HFFc6 (cell line): ENCODE measurements around the gene ALG2. TPM values are rescaled to one million over a fixed set of nuclear protein-coding genes. Genes with fewer than 3 reads are reported as not detected.

Experiments used
- DNase-seq: peaks from one replicate; pipeline ENCODE4 v3.0.0-alpha.2; 2018
- H3K27ac Mint-ChIP-seq: 2 replicates; pipeline ENCODE4 v1.8.0; 2020; ENCODE audit warnings: mild to moderate bottlenecking, mixed read lengths
- H3K27me3 Mint-ChIP-seq: 2 replicates; pipeline ENCODE4 v1.8.0; 2021; ENCODE audit warnings: mild to moderate bottlenecking, moderate library complexity, mixed read lengths; ENCODE audit not compliant: insufficient read depth
- H3K36me3 Mint-ChIP-seq: 2 replicates; pipeline ENCODE4 v1.8.0; 2021; ENCODE audit warnings: low read depth, mixed read lengths
- H3K4me1 Mint-ChIP-seq: 2 replicates; pipeline ENCODE4 v1.8.0; 2020; ENCODE audit warnings: low read depth, mixed read lengths
- H3K4me3 Mint-ChIP-seq: 2 replicates; pipeline ENCODE4 v1.8.0; 2020; ENCODE audit warnings: mild to moderate bottlenecking, moderate library complexity, mixed read lengths
- H3K9me3 Mint-ChIP-seq: 2 replicates; pipeline ENCODE4 v1.8.0; 2020; ENCODE audit warnings: mild to moderate bottlenecking, mixed read lengths
- long read RNA-seq: library from polyadenylated mRNA; unstranded; transcript quantifications from one replicate; pipeline ENCODE4 v2.0.0, GENCODE V29; 2019
- total RNA-seq, 6 experiments: library from RNA; stranded (reverse); fragmentation: NEBNext Ultra II Directional; extraction: Animal tissue kit (Norgen Biotek cat#: 25700); gene quantifications; 2 replicates in 1 of 6; 3 replicates in 5 of 6; pipeline ENCODE4 v1.2.3, GENCODE V29; 2021
- TF ChIP-seq, protein P1 (sequence below): fragments of 200-600 bp; sonication (generic); IDR thresholded peaks from 2 replicates; pipeline ENCODE4 v1.5.0; 2021; ENCODE audit warnings: antibody characterized with exemption, mild to moderate bottlenecking

The ALG2 gene, protein sequence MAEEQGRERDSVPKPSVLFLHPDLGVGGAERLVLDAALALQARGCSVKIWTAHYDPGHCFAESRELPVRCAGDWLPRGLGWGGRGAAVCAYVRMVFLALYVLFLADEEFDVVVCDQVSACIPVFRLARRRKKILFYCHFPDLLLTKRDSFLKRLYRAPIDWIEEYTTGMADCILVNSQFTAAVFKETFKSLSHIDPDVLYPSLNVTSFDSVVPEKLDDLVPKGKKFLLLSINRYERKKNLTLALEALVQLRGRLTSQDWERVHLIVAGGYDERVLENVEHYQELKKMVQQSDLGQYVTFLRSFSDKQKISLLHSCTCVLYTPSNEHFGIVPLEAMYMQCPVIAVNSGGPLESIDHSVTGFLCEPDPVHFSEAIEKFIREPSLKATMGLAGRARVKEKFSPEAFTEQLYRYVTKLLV
- 10 to 100 TPM; 30.4 to 42.2 (median 38.3) TPM for total RNA-seq
- long read RNA-seq, transcript ALG2-203 (2 exons, 1,880 nt), result major isoform, 60 of 70 reads
- long read RNA-seq, transcript ALG2-201 (3 exons, 2,966 nt), result minor isoform, 9 of 70 reads
- long read RNA-seq, partial matches to known transcripts, result 0 of 70 reads
- long read RNA-seq, other reads (novel, unspliced or antisense), result 1 of 70 reads

DNA sequence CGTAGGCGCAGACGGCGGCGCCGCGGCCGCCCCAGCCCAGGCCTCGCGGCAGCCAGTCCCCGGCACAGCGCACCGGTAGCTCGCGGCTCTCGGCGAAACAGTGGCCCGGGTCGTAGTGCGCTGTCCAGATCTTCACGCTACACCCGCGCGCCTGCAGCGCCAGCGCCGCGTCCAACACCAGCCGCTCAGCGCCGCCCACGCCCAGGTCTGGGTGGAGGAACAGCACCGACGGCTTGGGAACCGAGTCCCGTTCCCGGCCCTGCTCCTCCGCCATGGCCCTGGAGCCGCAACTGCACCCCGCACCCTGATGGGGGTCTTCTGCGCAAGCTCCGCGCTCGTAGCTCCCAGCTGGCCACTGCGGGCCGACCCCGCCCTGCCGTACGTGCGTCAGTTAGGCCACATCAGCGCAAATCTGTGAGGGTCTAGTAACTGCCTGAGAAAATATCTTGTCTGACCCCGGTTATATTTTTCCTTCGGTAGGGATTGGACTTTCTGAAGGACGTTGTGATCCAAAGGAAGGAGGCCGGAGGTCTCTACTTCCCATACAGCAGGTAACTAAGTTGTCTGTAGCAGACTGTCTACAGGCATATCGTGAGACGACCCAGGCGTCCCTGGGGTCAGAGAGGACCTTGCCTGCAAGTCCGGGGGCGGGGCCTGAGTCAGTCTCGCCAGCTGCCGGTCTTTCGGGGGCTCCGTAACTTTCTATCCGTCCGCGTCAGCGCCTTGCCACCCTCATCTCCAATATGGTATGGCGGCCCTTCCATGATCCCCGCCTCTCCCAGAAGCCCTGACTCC is at the start of gene ALG2, which contains the start of gene SEC61B:
TSS of gene ALG2 (minus strand) at position 322 of the 795 bp plus-strand sequence. CDS start at position 274, 48 bp downstream.
TSS of gene SEC61B (plus strand) at position 662 of the 795 bp plus-strand sequence. CDS start at position 744, 82 bp downstream.
- Mint-ChIP-seq H3K9me3 (no peaks in the 10 kb centered on the region), H3K4me1 (peaks cover 50% of the 10 kb centered on the region), H3K27me3 (no peaks in the 10 kb centered on the region; the same call in 1 of the 2 replicates), H3K4me3 (peak within 1 kb of the TSS; percentile 100), H3K36me3 (peaks cover 47% of the 10 kb centered on the region), H3K27ac (peak within 1 kb of the TSS; percentile 100)
- peak; percentile 90 for DNase-seq
- TF ChIP-seq, protein P1, sequence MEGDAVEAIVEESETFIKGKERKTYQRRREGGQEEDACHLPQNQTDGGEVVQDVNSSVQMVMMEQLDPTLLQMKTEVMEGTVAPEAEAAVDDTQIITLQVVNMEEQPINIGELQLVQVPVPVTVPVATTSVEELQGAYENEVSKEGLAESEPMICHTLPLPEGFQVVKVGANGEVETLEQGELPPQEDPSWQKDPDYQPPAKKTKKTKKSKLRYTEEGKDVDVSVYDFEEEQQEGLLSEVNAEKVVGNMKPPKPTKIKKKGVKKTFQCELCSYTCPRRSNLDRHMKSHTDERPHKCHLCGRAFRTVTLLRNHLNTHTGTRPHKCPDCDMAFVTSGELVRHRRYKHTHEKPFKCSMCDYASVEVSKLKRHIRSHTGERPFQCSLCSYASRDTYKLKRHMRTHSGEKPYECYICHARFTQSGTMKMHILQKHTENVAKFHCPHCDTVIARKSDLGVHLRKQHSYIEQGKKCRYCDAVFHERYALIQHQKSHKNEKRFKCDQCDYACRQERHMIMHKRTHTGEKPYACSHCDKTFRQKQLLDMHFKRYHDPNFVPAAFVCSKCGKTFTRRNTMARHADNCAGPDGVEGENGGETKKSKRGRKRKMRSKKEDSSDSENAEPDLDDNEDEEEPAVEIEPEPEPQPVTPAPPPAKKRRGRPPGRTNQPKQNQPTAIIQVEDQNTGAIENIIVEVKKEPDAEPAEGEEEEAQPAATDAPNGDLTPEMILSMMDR, result no peak

DNA sequence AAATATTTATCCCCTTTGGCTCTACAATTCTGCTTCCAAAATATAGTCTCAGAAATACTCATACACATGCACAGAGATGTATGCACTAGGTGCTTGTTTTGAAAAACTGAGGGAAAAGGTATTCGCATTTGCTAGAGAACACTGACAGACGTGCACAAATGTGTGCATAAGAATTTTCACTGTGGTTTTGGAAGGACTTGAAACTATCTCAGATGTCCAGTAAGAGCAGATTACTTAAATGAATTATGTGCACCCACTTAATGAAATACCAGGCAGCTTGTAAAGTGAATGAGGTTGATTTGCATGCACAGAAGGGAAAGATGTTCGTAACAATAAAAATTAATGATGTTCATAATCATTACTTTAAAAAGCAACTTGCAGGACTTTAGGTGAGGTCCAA is 48.7 kb upstream of the ALG2 start:
- TF ChIP-seq, protein P1, result no peak
- H3K27ac Mint-ChIP-seq, result no peak overlapping the region
- H3K9me3 Mint-ChIP-seq, result no peaks in the 10 kb centered on the region
- no peak overlapping the region for H3K4me3 Mint-ChIP-seq
- peaks cover 38% of the 10 kb centered on the region for H3K4me1 Mint-ChIP-seq
- no peak for DNase-seq
- H3K36me3 Mint-ChIP-seq, result no peaks in the 10 kb centered on the region
- H3K27me3 Mint-ChIP-seq, result no peaks in the 10 kb centered on the region

DNA sequence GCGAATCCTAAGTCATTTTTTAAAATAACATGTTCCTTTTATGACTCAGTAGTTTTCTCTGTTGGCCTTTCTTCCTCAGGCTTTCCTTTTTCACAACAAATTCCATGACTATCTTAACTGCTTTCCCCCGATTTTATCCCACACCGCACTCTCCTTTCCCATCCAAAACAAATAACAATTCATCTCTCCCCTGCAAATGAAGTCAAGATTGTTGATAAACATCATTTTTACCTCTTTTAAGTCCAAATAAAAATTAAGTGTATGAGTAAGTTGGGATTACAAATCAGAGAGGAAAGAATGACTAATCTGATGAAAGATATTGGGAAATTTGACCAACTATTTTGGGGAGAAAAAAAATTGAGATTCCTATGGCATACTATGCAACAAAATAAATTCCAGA is 47.7 kb upstream of the ALG2 start:
- Mint-ChIP-seq H3K36me3 (no peaks in the 10 kb centered on the region), H3K4me1 (peaks cover 38% of the 10 kb centered on the region), H3K27me3 (no peaks in the 10 kb centered on the region), H3K9me3 (no peaks in the 10 kb centered on the region), H3K4me3 (peak overlapping the region; percentile 2; the same call in 1 of the 2 replicates), H3K27ac (peak overlapping the region; percentile 70)
- TF ChIP-seq, protein P1, result no peak
- DNase-seq, result peak; percentile 87

DNA sequence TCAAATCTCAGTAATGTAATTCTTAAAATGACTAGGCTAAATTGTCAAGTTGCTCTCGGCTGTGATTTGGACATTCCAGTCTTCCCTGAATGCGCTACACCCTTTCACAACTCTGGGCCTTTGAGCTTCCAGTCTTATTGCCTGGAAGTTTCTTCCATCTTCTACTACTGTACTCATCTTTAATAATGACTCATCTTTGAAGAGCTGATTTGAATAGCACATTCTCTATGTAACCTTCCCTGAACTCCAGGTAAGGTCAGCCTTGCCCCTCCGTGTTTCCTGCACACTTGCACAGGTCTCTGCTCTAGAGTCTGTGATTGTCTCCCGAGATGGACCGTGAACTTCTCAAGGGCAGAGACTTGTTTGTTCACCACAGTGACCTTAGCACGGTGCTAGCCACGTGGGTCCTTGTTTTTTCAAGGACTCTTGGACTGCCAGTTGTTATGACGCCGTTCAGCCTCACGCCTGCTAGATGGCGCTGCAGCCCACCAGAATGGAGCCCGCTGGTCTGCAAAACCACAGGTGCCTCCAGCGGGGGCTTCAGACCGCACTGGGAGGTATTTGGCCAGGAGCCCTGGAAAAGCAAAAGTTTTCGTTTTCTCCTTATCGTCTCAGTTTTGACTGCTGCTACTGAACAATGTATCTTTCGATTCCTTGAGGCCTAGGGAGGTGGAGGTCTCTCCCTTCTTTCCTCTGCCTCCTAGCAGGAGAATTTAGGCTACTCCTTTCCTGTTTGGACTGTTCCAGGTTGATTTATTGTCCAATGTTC is 44.7 kb upstream of the ALG2 start:
- Mint-ChIP-seq H3K27ac (no peak overlapping the region), H3K4me3 (peak overlapping the region; percentile 60)
- peak; percentile 49 for DNase-seq

More for the DNA sequence above, 44.7 kb upstream of the ALG2 start:
- H3K27me3 Mint-ChIP-seq, result no peaks in the 10 kb centered on the region
- TF ChIP-seq, protein P1, result peak; percentile 94
- H3K4me1 Mint-ChIP-seq, result peaks cover 38% of the 10 kb centered on the region
- H3K9me3 Mint-ChIP-seq, result no peaks in the 10 kb centered on the region
- no peaks in the 10 kb centered on the region for H3K36me3 Mint-ChIP-seq
